ENCODE data around the gene ARV1. TPM values are rescaled to one million over a fixed set of nuclear protein-coding genes. Genes with fewer than 3 reads are reported as not detected.

The ARV1 gene
- polyA plus RNA-seq, 2 of the 4 experiments (the other 2 are of a cell fraction), result 31.2 to 50.0 TPM

- CTCF ChIA-PET, result interaction anchor here (0.7 to 2.7 kb wide), 3 partner anchors 12 to 229 kb away, joined by 3 to 14 read pairs (median 4); no protein-coding TSS in a partner anchor
- WGBS (ENCODE audit: missing lambda C conversion rate), result 76% methylated on average over 14 of the region's 14 CpGs
Measured at GRCh38 chr1:230976825-230977747, 1.8 kb upstream of the ARV1 start.

GRCh38 chr1:230977761-230978490, 968 bp upstream of the ARV1 start:
- WGBS (ENCODE audit: missing lambda C conversion rate), result 15% methylated on average over 8 of the region's 52 CpGs
- H3K9me3 ChIP-seq, result no peaks in the 10 kb centered on the region
- peak overlapping the region; percentile 88 to 98 for H3K27ac ChIP-seq
- no peak for TF ChIP-seq CBX2 (IDR thresholded peaks at IDR 0.05; ENCODE audit: borderline replicate concordance, low read depth)
- no peak for TF ChIP-seq GATA3 (IDR thresholded peaks at IDR 0.05; ENCODE audit: borderline replicate concordance)
- ChIA-PET POLR2A (interaction anchor here (1.0 to 1.2 kb wide), 2 partner anchors 8 to 110 kb away, joined by 3 to 5 read pairs; partner anchors contain the start of gene C1orf198), CTCF (interaction anchor here (0.6 to 2.7 kb wide), 14 partner anchors 10 to 371 kb away, joined by 3 to 14 read pairs (median 3); no protein-coding TSS in a partner anchor)
- H3K4me2 ChIP-seq, result peak overlapping the region; percentile 95
- ATAC-seq (peak in 1 of 2 experiments; percentile 48; a peak in 3 of 6 replicates), FAIRE-seq (no peak), DNase-seq (ENCODE audit: low read depth in 1 of 2, low spot score in 1 of 2) (peak; percentile 9 to 10)
- peak overlapping the region; percentile 77 for H3K4me3 ChIP-seq
- H3K4me1 ChIP-seq, result peaks cover 19% of the 10 kb centered on the region

More at GRCh38 chr1:230976825-230977747, 1.8 kb upstream of the ARV1 start:
- DNase-seq (ENCODE audit: low read depth in 1 of 2, low spot score in 1 of 2) (no peak), ATAC-seq (no peak), FAIRE-seq (no peak)
- Histone ChIP-seq H3K4me1 (peaks cover 19% of the 10 kb centered on the region), H3K4me2 (peak overlapping the region; percentile 95), H3K27ac (peak overlapping the region in 1 of 2 experiments; percentile 98; a peak in 5 of 6 replicates), H3K9me3 (no peaks in the 10 kb centered on the region), H3K4me3 (peak overlapping the region; percentile 77)
- POLR2A ChIA-PET, result no interaction called here
- TF ChIP-seq POLR2A (IDR thresholded peaks at IDR 0.05; ENCODE audit: low read length) (no peak), ZSCAN20 (CRISPR knock-in tag; IDR thresholded peaks at IDR 0.05) (no peak), HOXA7 (CRISPR knock-in tag; IDR thresholded peaks at IDR 0.05) (no peak), ATOH8 (CRISPR knock-in tag; IDR thresholded peaks at IDR 0.05; ENCODE audit: low read depth) (no peak), POLR2AphosphoS2 (conservative IDR thresholded peaks at IDR 0.05; ENCODE audit: low read length) (no peak), CBX2 (IDR thresholded peaks at IDR 0.05; ENCODE audit: borderline replicate concordance, low read depth) (no peak), RFX5 (IDR thresholded peaks at IDR 0.05) (no peak), E2F6 (IDR thresholded peaks at IDR 0.05; ENCODE audit: borderline replicate concordance, low read depth) (no peak), CTCF (IDR thresholded peaks at IDR 0.05) (no peak), ZC3H11A (IDR thresholded peaks at IDR 0.05) (no peak)

- ATAC-seq (peak in 1 of 2 experiments; percentile 16; a peak in 2 of 6 replicates), FAIRE-seq (no peak), DNase-seq (ENCODE audit: low read depth in 1 of 2, low spot score in 1 of 2) (no peak)
- TF ChIP-seq PBX3 (IDR thresholded peaks at IDR 0.05), result no peak
- TF ChIP-seq KDM5A (IDR thresholded peaks at IDR 0.05), result 0 out of 2 replicates have a peak, but pooled peaks have one; percentile 51
- CTCF ChIA-PET, result interaction anchor here (0.5 to 2.7 kb wide), 10 partner anchors 10 to 436 kb away, joined by 3 to 14 read pairs (median 3); no protein-coding TSS in a partner anchor
- H3K9me3 ChIP-seq, result no peaks in the 10 kb centered on the region
- H3K27ac ChIP-seq, result peak overlapping the region; percentile 80 to 90
- peak overlapping the region; percentile 82 for H3K4me2 ChIP-seq
- 7% methylated on average over 12 of the region's 12 CpGs for WGBS (ENCODE audit: missing lambda C conversion rate)
- peaks cover 19% of the 10 kb centered on the region for H3K4me1 ChIP-seq
- POLR2A ChIA-PET, result interaction anchor here (1.0 to 1.2 kb wide), 2 partner anchors 10 to 111 kb away, joined by 3 to 5 read pairs; partner anchors contain the start of gene C1orf198
- peak overlapping the region; percentile 77 for H3K4me3 ChIP-seq
Measured at GRCh38 chr1:230979389-230979716, 459 bp downstream of the ARV1 start.

All from A549 (cell line).